HepG2 (cell line): Measurements from ENCODE around the gene XCL2. TPM values are rescaled to one million over a fixed set of nuclear protein-coding genes. Genes with fewer than 3 reads are reported as not detected.

Experiments
- CBFB ChIP-seq: sonication (generic); formaldehyde crosslinking; IDR thresholded peaks from 2 replicates; pipeline ENCODE4 v1.4.0; 2020; ENCODE audit warnings: missing genetic modification reagents
- EP300 ChIP-seq, 3 experiments: sonication (generic) in 1 of 3; formaldehyde crosslinking in 1 of 3; IDR thresholded peaks; 2 replicates each; pipeline versions ENCODE4 v1.5.1 to v1.6.1; 2011 to 2020; ENCODE audit warnings: low read depth in 2 of 3, low read length in 2 of 3, borderline replicate concordance in 1 of 3, improper control_type of control experiment in 1 of 3, mild to moderate bottlenecking in 1 of 3, missing genetic modification reagents in 1 of 3, moderate library complexity in 1 of 3
- FOSL2 ChIP-seq: sonication (generic); formaldehyde crosslinking; IDR thresholded peaks from 2 replicates; pipeline ENCODE4 v1.4.0; 2020; ENCODE audit warnings: missing genetic modification reagents
- FOXA3 ChIP-seq: IDR thresholded peaks from 2 replicates; pipeline ENCODE4 v1.6.1; 2016; ENCODE audit warnings: missing genetic modification reagents, missing compliant biosample characterization
- HNF4G ChIP-seq, 2 experiments: sonication (generic) in 1 of 2; formaldehyde crosslinking in 1 of 2; IDR thresholded peaks; 2 replicates each; pipeline versions ENCODE4 v1.4.0 to v1.6.1; 2011 to 2020; ENCODE audit warnings: borderline replicate concordance in 2 of 2, low read depth in 2 of 2, mild to moderate bottlenecking in 2 of 2, low read length in 1 of 2, missing genetic modification reagents in 1 of 2, moderate library complexity in 1 of 2
- NR2F6 ChIP-seq, 2 experiments: IDR thresholded peaks; 2 replicates each; pipeline ENCODE4 v1.6.1; 2016; ENCODE audit warnings: antibody characterized with exemption in 1 of 2, mild to moderate bottlenecking in 1 of 2
- TCF7 ChIP-seq: sonication (generic); IDR thresholded peaks from 2 replicates; pipeline ENCODE4 v1.6.1; 2016; ENCODE audit warnings: antibody characterized with exemption, low read depth
- THYN1 ChIP-seq: sonication (generic); formaldehyde crosslinking; IDR thresholded peaks from 2 replicates; pipeline ENCODE4 v1.8.1; 2023; ENCODE audit warnings: low read depth, mild to moderate bottlenecking, moderate library complexity, missing genetic modification reagents, borderline replicate concordance
- ZNF34 ChIP-seq: sonication (generic); formaldehyde crosslinking; IDR thresholded peaks from 2 replicates; pipeline ENCODE4 v1.4.0; 2020; ENCODE audit warnings: mild to moderate bottlenecking, missing genetic modification reagents, borderline replicate concordance
- ZNF382 ChIP-seq: sonication (generic); formaldehyde crosslinking; IDR thresholded peaks from 2 replicates; pipeline ENCODE4 v1.5.0; 2020; ENCODE audit warnings: missing genetic modification reagents, mild to moderate bottlenecking, borderline replicate concordance
- polyA plus RNA-seq, 8 experiments: library from polyadenylated mRNA; depleted of rRNA in 3 of 8; stranded (reverse) in 7 of 8; unstranded in 1 of 8; fragments of >200 nt; fragmentation: Illumina TruSeq in 4 of 8; extraction: Trizol in 4 of 8; gene quantifications; 2 replicates each; pipeline versions ENCODE4 v1.2.1 to v1.2.3, GENCODE V29; 2011 to 2016; ENCODE audit warnings: low read depth in 4 of 8, missing spikeins in 1 of 8, mixed read lengths in 1 of 8; ENCODE audit not compliant: insufficient read depth in 1 of 8
- total RNA-seq, 5 experiments: library from RNA; depleted of rRNA; stranded (reverse); fragments of >200 nt; fragmentation: Illumina TruSeq; extraction: Trizol; gene quantifications; 2 replicates each; pipeline ENCODE4 v1.2.3, GENCODE V29; 2016; ENCODE audit warnings: low read depth in 1 of 5
- TF ChIP-seq, protein P1 (sequence below): sonication (generic); formaldehyde crosslinking; IDR thresholded peaks from 2 replicates; pipeline ENCODE4 v1.5.0; 2020; ENCODE audit warnings: mild to moderate bottlenecking, missing genetic modification reagents
- TF ChIP-seq, protein P2 (sequence below): sonication (generic); formaldehyde crosslinking; IDR thresholded peaks from 2 replicates; pipeline ENCODE4 v1.5.0; 2020; ENCODE audit warnings: mild to moderate bottlenecking, missing genetic modification reagents, borderline replicate concordance
- TF ChIP-seq, protein P3 (sequence below): sonication (generic); formaldehyde crosslinking; IDR thresholded peaks from 2 replicates; pipeline ENCODE4 v1.4.0; 2020; ENCODE audit warnings: missing genetic modification reagents
- TF ChIP-seq, protein P4 (sequence below): sonication (generic); formaldehyde crosslinking; IDR thresholded peaks from 2 replicates; pipeline ENCODE4 v1.8.0; 2022; ENCODE audit warnings: mild to moderate bottlenecking, missing genetic modification reagents; ENCODE audit not compliant: insufficient replicate concordance

Gene XCL2
- total and polyA plus RNA-seq, 2 of the 13 experiments (the other 11 are each of a cell fraction or from before 2014, with no cell fraction given) = 0.50 TPM; not detected in 1

DNA sequence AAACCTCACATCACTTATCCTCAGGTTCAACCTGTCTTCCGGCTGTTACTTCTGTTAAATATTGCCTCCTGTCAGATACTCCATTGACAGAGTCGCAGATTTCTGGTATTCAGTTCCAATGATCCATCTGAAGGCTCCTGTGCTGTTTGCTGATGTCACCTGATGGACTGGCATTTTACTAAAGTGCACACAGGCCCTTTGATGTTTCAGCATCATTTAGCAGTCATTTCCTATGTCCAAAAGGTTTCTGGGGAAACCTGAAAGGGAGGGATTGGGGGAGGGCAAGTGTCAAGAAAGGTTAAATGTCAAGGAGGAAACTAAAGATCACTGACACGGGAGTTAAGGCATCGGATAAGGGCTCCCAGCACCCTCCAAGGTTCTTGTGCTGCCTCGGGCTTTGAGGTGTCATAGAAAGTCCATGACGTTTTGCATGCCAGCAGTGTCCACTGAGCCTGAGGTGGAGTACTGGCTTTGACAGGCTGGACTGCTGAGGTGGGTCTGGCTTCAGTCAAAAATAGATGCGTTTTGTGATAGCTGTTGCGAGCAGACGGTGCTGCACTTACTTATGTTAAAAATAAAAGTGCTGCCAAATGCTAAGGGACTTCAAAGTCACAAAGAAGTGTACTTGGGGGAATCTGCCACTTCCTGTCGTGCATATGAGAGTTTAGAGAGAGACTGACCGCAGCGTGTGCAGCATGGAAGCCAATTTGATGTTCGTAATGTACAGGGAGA is 30.8 kb downstream of the XCL2 start (continued):
- TF ChIP-seq, protein P1, sequence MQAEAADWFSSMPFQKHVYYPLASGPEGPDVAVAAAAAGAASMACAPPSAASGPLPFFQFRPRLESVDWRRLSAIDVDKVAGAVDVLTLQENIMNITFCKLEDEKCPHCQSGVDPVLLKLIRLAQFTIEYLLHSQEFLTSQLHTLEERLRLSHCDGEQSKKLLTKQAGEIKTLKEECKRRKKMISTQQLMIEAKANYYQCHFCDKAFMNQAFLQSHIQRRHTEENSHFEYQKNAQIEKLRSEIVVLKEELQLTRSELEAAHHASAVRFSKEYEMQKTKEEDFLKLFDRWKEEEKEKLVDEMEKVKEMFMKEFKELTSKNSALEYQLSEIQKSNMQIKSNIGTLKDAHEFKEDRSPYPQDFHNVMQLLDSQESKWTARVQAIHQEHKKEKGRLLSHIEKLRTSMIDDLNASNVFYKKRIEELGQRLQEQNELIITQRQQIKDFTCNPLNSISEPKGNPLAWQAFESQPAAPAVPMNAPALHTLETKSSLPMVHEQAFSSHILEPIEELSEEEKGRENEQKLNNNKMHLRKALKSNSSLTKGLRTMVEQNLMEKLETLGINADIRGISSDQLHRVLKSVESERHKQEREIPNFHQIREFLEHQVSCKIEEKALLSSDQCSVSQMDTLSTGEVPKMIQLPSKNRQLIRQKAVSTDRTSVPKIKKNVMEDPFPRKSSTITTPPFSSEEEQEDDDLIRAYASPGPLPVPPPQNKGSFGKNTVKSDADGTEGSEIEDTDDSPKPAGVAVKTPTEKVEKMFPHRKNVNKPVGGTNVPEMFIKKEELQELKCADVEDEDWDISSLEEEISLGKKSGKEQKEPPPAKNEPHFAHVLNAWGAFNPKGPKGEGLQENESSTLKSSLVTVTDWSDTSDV (CRISPR knock-in tag) = no peak
- TF ChIP-seq ZNF34 (CRISPR knock-in tag) = no peak
- TF ChIP-seq, protein P2, sequence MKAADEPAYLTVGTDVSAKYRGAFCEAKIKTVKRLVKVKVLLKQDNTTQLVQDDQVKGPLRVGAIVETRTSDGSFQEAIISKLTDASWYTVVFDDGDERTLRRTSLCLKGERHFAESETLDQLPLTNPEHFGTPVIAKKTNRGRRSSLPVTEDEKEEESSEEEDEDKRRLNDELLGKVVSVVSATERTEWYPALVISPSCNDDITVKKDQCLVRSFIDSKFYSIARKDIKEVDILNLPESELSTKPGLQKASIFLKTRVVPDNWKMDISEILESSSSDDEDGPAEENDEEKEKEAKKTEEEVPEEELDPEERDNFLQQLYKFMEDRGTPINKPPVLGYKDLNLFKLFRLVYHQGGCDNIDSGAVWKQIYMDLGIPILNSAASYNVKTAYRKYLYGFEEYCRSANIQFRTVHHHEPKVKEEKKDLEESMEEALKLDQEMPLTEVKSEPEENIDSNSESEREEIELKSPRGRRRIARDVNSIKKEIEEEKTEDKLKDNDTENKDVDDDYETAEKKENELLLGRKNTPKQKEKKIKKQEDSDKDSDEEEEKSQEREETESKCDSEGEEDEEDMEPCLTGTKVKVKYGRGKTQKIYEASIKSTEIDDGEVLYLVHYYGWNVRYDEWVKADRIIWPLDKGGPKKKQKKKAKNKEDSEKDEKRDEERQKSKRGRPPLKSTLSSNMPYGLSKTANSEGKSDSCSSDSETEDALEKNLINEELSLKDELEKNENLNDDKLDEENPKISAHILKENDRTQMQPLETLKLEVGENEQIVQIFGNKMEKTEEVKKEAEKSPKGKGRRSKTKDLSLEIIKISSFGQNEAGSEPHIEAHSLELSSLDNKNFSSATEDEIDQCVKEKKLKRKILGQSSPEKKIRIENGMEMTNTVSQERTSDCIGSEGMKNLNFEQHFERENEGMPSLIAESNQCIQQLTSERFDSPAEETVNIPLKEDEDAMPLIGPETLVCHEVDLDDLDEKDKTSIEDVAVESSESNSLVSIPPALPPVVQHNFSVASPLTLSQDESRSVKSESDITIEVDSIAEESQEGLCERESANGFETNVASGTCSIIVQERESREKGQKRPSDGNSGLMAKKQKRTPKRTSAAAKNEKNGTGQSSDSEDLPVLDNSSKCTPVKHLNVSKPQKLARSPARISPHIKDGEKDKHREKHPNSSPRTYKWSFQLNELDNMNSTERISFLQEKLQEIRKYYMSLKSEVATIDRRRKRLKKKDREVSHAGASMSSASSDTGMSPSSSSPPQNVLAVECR (CRISPR knock-in tag) = no peak
- peak; percentile 17; the same call in 1 of the 2 replicates for TF ChIP-seq NR2F6 (IDR thresholded peaks at IDR 0.05)
- TF ChIP-seq NR2F6 (CRISPR knock-in tag; IDR thresholded peaks at IDR 0.05) = peak; percentile 66; the same call in 1 of the 2 replicates
- TF ChIP-seq THYN1 = no peak
- TF ChIP-seq ZNF382 (CRISPR knock-in tag) = no peak
- TF ChIP-seq FOXA3 = no peak
- TF ChIP-seq, protein P3, sequence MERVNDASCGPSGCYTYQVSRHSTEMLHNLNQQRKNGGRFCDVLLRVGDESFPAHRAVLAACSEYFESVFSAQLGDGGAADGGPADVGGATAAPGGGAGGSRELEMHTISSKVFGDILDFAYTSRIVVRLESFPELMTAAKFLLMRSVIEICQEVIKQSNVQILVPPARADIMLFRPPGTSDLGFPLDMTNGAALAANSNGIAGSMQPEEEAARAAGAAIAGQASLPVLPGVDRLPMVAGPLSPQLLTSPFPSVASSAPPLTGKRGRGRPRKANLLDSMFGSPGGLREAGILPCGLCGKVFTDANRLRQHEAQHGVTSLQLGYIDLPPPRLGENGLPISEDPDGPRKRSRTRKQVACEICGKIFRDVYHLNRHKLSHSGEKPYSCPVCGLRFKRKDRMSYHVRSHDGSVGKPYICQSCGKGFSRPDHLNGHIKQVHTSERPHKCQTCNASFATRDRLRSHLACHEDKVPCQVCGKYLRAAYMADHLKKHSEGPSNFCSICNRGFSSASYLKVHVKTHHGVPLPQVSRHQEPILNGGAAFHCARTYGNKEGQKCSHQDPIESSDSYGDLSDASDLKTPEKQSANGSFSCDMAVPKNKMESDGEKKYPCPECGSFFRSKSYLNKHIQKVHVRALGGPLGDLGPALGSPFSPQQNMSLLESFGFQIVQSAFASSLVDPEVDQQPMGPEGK (CRISPR knock-in tag) = no peak
- TF ChIP-seq TCF7 = peak; percentile 61; the same call in 1 of the 2 replicates
- TF ChIP-seq EP300 (IDR thresholded peaks at IDR 0.05; ENCODE audit: low read depth in 2 of 2, low read length in 2 of 2) = no peak
- TF ChIP-seq EP300 (CRISPR knock-in tag; IDR thresholded peaks at IDR 0.05; ENCODE audit: borderline replicate concordance) = no peak
- TF ChIP-seq FOSL2 (CRISPR knock-in tag) = no peak
- TF ChIP-seq CBFB (CRISPR knock-in tag) = no peak
- TF ChIP-seq, protein P4, sequence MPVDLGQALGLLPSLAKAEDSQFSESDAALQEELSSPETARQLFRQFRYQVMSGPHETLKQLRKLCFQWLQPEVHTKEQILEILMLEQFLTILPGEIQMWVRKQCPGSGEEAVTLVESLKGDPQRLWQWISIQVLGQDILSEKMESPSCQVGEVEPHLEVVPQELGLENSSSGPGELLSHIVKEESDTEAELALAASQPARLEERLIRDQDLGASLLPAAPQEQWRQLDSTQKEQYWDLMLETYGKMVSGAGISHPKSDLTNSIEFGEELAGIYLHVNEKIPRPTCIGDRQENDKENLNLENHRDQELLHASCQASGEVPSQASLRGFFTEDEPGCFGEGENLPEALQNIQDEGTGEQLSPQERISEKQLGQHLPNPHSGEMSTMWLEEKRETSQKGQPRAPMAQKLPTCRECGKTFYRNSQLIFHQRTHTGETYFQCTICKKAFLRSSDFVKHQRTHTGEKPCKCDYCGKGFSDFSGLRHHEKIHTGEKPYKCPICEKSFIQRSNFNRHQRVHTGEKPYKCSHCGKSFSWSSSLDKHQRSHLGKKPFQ = no peak
- no peak for TF ChIP-seq HNF4G (IDR thresholded peaks at IDR 0.05; ENCODE audit: borderline replicate concordance, low read depth, low read length)
- TF ChIP-seq HNF4G (CRISPR knock-in tag; IDR thresholded peaks at IDR 0.05; ENCODE audit: borderline replicate concordance, low read depth) = no peak
